ENCODE measurements around the gene HHIP. TPM values are rescaled to one million over a fixed set of nuclear protein-coding genes. Genes with fewer than 3 reads are reported as not detected.

Gene HHIP
- total RNA-seq, 1 experiment from 2014 or later, result not detected

DNA sequence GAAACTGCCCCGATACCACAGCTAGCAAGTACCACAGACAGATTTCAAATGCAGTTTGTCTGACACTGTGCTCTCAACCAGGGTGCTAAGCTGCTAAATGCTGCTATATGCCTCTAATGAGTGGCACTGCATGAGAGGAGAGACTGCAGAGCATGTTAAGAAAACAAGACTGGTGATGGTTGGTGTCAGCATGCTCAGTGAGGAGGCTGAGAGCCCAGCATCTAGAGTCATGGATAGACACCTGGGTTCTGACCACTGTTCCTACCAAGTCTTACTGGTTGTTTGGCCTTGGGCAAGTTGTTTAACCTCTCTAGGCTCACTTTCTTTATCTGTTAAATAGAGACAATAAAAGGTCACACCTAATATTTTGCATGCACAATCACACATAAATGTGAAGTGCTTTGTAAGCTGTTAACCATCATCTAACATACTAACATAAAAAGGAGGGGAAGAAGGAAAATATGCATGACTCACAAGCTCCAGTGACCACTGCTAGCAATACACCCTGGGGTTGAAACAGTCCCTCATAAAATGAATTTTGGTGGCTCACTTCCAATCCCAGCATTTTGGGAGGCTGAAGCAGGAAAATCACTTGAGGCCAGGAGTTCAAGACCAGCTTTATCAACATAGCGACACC lies 20.7 kb downstream of the HHIP start:
- H3K4me1 ChIP-seq (ENCODE audit: control insufficient read depth in 1 of 2, insufficient read depth in 2 of 2, low read length in 2 of 2), result peaks cover 0 to 10% of the 10 kb centered on the region in 2 experiments; a peak in 2 of 4 replicates
- no TSS peak for BruUV-seq (replicated peaks)
- no peak overlapping the region for H2AFZ ChIP-seq (ENCODE audit: low read depth, low read length, poor library complexity, severe bottlenecking)
- H3K9me3 ChIP-seq (ENCODE audit: control insufficient read depth in 1 of 2, insufficient read depth in 1 of 2, low read depth in 1 of 2, low read length in 2 of 2), result no peaks in the 10 kb centered on the region
- H3K36me3 ChIP-seq (ENCODE audit: control insufficient read depth in 1 of 2, insufficient read depth in 2 of 2, low read length in 2 of 2), result no peaks in the 10 kb centered on the region
- H3K9me2 ChIP-seq (ENCODE audit: insufficient read depth), result no peaks in the 10 kb centered on the region
- no peaks in the 10 kb centered on the region for H3K27me3 ChIP-seq (ENCODE audit: insufficient read depth, low read length)
- TF ChIP-seq, protein P1, sequence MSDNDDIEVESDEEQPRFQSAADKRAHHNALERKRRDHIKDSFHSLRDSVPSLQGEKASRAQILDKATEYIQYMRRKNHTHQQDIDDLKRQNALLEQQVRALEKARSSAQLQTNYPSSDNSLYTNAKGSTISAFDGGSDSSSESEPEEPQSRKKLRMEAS (IDR thresholded peaks at IDR 0.05), result no peak
- TF ChIP-seq YY1 (IDR thresholded peaks at IDR 0.05; ENCODE audit: extremely low read depth, insufficient replicate concordance, low read depth, low read length) (no peak), FOSL1 (IDR thresholded peaks at IDR 0.05; ENCODE audit: low read depth) (no peak), TCF7L2 (IDR thresholded peaks at IDR 0.05; ENCODE audit: borderline replicate concordance, extremely low read depth, insufficient read depth, insufficient read length) (no peak), JUND (IDR thresholded peaks at IDR 0.05) (no peak), ZFX (IDR thresholded peaks at IDR 0.05) (no peak), ZNF274 (IDR thresholded peaks at IDR 0.05; ENCODE audit: low read depth, low read length) (no peak), POLR2AphosphoS5 (IDR thresholded peaks at IDR 0.05; ENCODE audit: low read depth, low read length) (no peak)
- TF ChIP-seq, protein P2, sequence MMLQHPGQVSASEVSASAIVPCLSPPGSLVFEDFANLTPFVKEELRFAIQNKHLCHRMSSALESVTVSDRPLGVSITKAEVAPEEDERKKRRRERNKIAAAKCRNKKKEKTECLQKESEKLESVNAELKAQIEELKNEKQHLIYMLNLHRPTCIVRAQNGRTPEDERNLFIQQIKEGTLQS (IDR thresholded peaks at IDR 0.05), result no peak
- H3K27ac ChIP-seq (ENCODE audit: low read depth, low read length), result no peak overlapping the region
- ChIA-PET RAD21 (ENCODE audit: low non-redundant PET in 1 of 2, low total read pairs in 2 of 2, uncharacterized antibody in 2 of 2, unreplicated experiment in 2 of 2) (no interaction called here), CTCF (no interaction called here), POLR2A (no interaction called here)
- intact Hi-C loops (cut with micrococcal nuclease), result no loop called here
- ATAC-seq, result peak; percentile 67
- H4K20me1 ChIP-seq (ENCODE audit: insufficient read depth), result no peaks in the 10 kb centered on the region
- no peak overlapping the region for H3K9ac ChIP-seq (ENCODE audit: low read length)
- DNase-seq (ENCODE audit: low read depth, low spot score), result peak; percentile 6
- H3K4me2 ChIP-seq (ENCODE audit: low read length), result peak overlapping the region; percentile 6; the same call in 1 of the 2 replicates
- no peak overlapping the region for H3K4me3 ChIP-seq (replicated peaks in 1 of 2; ENCODE audit: low read depth in 1 of 2, low read length in 2 of 2)
- H3K79me2 ChIP-seq (ENCODE audit: insufficient read depth, low read length), result no peaks in the 10 kb centered on the region

DNA sequence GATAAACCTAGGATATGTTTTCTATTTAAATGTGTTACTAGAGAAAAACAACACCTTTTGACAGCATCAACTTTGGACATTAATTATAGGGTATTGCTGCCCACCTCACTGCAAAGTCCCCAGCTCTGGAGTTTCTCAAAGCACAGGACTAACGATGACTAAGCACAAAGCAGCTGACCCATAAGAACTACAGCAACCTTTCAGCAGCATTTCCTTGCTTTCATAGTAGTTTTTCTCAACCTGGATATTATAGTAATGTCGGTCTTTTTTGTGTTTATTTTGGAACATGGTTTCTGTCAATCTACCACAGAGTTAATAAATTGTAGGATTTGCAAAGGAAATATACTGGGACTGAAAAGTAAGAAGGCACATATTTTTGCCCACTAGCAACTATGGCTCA lies 21.5 kb downstream of the HHIP start:
- Histone ChIP-seq H4K20me1 (ENCODE audit: insufficient read depth) (no peaks in the 10 kb centered on the region), H3K4me2 (ENCODE audit: low read length) (no peak overlapping the region), H3K36me3 (ENCODE audit: control insufficient read depth in 1 of 2, insufficient read depth in 2 of 2, low read length in 2 of 2) (no peaks in the 10 kb centered on the region), H3K9me3 (ENCODE audit: control insufficient read depth in 1 of 2, insufficient read depth in 1 of 2, low read depth in 1 of 2, low read length in 2 of 2) (no peaks in the 10 kb centered on the region), H3K9ac (ENCODE audit: low read length) (no peak overlapping the region), H3K79me2 (ENCODE audit: insufficient read depth, low read length) (no peaks in the 10 kb centered on the region), H3K4me3 (replicated peaks in 1 of 2; ENCODE audit: low read depth in 1 of 2, low read length in 2 of 2) (no peak overlapping the region), H3K4me1 (ENCODE audit: control insufficient read depth in 1 of 2, insufficient read depth in 2 of 2, low read length in 2 of 2) (peaks cover 0 to 10% of the 10 kb centered on the region in 2 experiments; a peak in 2 of 4 replicates), H3K27ac (ENCODE audit: low read depth, low read length) (no peak overlapping the region), H2AFZ (ENCODE audit: low read depth, low read length, poor library complexity, severe bottlenecking) (peak overlapping the region; percentile 32), H3K27me3 (ENCODE audit: insufficient read depth, low read length) (no peaks in the 10 kb centered on the region), H3K9me2 (ENCODE audit: insufficient read depth) (no peaks in the 10 kb centered on the region)
- no TSS peak for BruUV-seq (replicated peaks)
- TF ChIP-seq JUND (IDR thresholded peaks at IDR 0.05) (no peak), EZH2phosphoT487 (IDR thresholded peaks at IDR 0.05; ENCODE audit: borderline replicate concordance) (no peak)
- TF ChIP-seq, protein P1 (IDR thresholded peaks at IDR 0.05), result no peak
- TF ChIP-seq, protein P3, sequence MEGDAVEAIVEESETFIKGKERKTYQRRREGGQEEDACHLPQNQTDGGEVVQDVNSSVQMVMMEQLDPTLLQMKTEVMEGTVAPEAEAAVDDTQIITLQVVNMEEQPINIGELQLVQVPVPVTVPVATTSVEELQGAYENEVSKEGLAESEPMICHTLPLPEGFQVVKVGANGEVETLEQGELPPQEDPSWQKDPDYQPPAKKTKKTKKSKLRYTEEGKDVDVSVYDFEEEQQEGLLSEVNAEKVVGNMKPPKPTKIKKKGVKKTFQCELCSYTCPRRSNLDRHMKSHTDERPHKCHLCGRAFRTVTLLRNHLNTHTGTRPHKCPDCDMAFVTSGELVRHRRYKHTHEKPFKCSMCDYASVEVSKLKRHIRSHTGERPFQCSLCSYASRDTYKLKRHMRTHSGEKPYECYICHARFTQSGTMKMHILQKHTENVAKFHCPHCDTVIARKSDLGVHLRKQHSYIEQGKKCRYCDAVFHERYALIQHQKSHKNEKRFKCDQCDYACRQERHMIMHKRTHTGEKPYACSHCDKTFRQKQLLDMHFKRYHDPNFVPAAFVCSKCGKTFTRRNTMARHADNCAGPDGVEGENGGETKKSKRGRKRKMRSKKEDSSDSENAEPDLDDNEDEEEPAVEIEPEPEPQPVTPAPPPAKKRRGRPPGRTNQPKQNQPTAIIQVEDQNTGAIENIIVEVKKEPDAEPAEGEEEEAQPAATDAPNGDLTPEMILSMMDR (IDR thresholded peaks at IDR 0.05 in 2 of 3, conservative IDR thresholded peaks at IDR 0.05 in 1 of 3; ENCODE audit: borderline replicate concordance in 1 of 3, insufficient read depth in 1 of 3, low read depth in 2 of 3, low read length in 2 of 3), result no peak
- intact Hi-C loops (cut with micrococcal nuclease), result no loop called here
- CTCF ChIA-PET, result no interaction called here
- POLR2A ChIA-PET, result no interaction called here
- RAD21 ChIA-PET (ENCODE audit: low non-redundant PET in 1 of 2, low total read pairs in 2 of 2, uncharacterized antibody in 2 of 2, unreplicated experiment in 2 of 2), result no interaction called here
- ATAC-seq, result no peak
- no peak for DNase-seq (ENCODE audit: low read depth, low spot score)
